Activated T-cell treated with anti-CD3 and anti-CD28 coated beads for 24 hours (primary cell): Measurements from ENCODE around the gene RPTOR.
"Not testable (repeated sequence)": the region's sequence is repeated elsewhere in the genome, so short reads cannot be mapped to it uniquely, and the experiment has no call there.

Experiments used
- DNase-seq: peaks from one replicate; pipeline ENCODE4 v3.0.0-alpha.2; 2020; ENCODE audit warnings: low read depth

The RPTOR gene

DNA sequence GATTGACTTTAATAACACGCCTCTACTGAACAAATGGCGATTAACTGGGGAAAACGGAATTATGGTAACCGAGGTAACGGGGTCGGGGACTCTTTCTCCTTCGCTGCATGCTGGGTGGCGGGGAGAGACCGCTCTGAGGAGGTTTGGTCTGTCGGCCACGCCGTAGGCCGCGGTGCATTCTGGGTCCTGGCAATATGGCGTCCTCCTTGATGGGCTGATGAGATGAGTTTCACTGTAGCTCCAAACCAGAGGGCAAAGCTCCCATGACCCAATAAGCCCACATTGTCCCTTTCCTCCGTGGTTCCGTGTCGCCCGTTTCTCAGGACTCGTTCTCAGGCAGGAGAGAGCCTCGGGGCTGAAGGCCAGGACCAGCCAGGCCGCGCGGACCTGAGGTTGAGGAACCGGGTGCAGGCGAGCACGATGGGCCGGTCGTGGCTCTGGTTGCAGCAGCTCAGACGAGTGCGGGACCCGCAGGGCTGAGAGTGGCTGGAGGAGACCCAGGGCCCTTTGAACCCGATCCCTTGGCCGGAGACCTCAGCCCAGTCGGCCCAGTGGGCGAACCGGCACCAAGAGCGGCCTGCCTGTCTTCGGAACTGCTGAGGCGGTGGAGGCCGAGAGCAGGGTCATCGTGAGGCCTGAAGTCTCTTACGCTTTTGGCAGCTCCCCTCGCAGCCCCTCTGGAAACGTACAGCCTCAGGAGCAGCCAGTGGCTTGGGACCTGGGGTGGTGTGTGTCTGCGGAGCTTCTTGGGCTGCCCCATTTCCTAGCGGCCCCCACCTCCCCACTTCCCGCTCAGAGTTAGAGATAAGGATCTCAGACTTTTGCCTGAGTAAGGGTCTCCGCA, at the start of gene RPTOR:
TSS of gene RPTOR (plus strand) at position 184 of the 844 bp plus-strand sequence. CDS start 792 bp downstream, outside the sequence.
- peak; percentile 88 for DNase-seq

DNA sequence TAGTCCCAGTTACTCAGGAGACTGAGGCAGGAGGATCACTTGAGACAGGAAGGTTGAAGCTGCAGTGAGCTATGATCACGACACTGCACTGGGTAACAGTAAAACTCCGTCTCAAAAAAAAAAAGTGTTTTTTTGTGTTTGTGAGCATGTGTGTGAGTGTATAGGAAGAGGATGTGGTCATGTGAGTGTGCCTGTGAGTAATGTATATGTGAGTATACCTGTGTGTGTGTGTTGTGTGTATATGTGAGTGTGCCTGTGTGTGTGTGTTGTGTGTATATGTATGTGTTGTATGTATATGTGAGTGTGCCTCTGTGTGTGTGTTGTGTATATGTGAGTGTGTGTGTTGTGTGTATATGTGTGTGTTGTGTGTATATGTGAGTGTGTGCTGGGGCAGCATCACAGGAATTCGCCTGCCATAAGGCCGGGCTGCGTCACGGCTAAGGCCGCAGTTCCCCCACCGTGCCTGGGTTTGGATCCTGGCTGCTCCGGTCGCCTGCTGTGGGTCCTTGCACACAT, 46.9 kb upstream of the RPTOR start:
- no peak for DNase-seq

DNA sequence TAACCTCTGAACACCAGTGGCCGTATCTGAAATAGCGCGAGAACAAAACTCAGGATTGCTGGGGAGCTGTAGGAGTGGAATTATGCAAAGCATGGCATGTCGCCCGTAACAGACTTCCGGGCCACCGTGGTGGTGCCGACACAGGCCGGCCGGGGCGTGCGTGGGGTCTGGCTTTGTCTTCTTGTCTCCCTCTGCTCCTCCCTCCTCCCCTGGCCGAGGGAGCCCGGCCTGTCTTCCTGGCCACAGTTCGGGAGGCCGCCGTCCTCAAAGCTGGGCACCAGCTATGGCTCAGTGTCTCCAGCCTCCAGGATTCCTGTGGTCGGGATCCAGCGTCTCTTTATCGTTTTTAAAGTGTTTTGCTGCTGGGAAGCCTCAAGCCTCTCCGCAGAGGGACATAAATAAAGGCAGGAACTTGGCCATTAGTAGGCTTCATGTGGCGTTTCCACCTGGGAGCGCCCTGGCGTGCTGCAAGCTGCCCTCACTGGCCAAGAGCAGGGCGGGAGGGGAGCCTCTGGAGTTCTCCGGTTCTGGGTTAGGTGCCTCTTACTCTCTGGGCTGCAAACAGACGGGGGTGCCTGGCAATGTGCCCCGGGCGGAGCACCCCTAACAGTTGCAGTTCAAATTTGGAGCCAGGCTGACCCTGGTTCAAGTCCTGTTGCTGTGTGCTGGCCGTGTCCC, 46.3 kb upstream of the RPTOR start:
- DNase-seq, result no peak

- DNase-seq, result no peak
These were observed 45.7 kb upstream of the RPTOR start for GRCh38 chr17:80498920-80499410.

GRCh38 chr17:80499560-80499959, 45.1 kb upstream of the RPTOR start:
- no peak for DNase-seq

- no peak for DNase-seq
These were observed 44.5 kb upstream of the RPTOR start for GRCh38 chr17:80499961-80500665.

DNA sequence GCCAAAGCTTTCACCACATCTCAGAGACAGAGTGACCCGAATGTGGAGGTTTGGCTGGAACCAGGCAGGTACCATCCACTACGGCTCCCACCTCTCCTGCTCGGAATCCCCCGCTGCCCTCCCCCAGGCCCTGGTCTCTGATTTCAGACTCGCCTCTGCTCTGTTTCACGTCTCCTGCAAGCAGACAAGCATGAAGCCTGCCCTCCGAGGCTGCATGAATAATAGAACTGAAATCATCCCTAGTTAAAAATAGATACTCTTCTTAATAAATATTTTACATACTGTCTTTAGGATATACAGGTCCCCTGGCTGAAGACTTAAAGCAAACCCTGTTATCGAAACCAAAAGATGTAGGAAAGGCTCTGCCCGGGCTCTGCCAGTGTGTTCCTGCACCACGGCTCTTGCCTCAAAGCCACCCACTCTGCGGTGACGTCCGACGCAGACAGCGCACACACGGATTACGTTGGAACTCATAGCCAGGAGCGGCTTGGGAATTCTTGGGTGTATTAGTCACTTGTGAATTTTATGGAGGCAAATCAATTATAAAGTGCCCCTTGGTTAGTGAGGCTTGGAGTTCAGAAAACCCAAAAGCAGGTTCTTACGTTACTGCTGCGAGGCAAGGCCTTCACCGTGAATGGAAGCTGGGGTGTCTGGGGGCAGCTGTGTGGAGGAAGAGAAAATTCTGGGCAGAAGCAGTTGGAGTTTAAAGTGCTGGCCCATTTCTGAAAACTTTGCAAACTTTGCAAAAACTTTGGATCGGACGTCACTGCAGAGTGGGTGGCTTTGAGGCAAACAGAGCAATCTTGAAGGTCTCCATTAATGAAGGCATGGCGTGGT, 42.7 kb upstream of the RPTOR start:
- no peak for DNase-seq

GRCh38 chr17:80502578-80502877, 42.1 kb upstream of the RPTOR start:
- no peak for DNase-seq

DNA sequence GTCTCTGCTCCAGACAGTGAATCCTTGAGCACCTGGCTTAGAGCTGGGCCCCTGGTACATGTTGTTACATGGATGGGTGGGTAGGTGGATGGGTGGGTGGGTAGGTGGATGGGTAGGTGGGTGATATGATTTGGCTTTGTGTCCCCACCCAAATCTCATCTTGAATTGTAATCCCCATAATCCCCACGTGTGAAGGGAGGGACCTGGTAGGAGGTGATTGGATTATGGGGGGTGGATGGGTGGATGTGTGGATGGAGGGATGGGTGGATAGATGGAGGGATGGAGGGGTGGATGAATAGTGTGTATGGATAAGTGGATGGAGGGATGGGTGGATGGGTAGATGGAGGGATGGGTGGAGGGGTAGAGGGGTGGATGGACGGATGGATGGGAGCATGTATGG, 41.6 kb upstream of the RPTOR start:
- DNase-seq, result no peak

DNA sequence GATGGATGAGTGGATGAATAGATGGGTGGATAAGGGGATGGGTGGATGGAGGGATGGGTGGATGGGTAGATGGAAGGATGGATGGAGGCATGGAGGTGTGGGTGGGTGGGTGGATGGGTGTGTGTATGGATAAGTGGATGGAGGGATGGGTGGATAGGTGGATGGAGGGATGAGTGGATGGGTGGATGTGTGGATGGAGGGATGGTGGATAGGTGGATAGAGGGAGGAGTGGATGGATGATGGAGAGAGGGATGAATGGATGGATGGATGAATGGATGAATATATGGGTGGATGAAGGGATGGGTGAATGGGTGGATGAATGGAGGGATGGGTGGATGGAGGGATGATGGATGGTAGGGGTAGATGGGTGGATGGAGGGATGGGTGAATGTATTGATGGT, 40.7 kb upstream of the RPTOR start:
- no peak for DNase-seq

DNA sequence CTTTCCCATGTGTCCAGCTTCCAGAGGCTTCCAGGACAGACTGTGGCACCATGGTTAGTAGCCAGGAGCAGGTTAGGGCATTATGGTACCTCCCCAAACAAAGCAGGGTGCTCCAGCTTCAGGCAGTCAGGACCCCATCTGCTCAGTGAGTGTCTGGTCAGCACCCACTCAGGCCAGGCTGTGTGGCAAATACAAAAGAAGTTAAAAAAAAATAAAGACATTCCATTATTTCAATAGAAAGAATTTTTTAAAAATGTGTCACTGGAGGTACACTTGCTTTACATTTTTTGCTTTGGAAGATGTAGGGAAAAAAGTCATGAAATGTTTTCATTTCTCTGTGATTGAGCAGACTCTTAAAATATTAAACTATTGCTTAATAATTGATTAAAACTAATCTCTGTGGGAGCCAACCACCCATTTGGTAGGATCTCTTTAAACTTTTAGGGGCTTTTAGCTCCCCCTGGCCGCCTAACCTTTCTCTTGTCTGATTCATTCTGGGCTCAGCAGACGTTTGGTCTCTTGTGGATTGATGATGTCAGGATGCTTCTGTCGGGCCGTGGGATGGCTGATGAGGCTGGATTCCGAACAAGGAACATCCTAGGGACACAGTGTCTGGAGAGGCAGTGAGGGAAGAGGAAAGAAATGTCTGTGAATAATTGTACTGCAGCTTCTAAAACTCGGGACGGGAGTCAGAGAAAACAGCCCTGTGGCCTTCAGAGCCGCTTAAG, 39.8 kb upstream of the RPTOR start:
- no peak for DNase-seq

DNA sequence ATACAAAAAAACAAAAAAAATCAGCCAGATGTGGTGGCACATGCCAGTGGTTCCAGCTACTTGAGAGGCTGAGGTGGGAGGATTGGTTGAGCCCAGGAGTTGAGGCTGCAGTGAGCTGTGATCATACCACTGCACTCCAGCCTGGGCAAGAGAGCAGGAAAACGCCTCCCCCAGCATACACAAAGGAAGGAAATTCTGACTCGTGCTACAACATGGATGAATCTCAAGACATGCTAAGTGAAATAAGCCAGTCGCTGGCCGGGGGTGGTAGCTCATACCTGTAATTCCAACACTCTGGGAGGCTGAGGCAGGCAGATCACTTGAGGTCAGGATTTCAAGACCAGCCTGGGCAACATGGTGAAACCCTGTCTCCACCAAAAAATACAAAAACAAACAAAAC, 37.5 kb upstream of the RPTOR start:
- not testable (repeated sequence) for DNase-seq

- DNase-seq, result no peak
These were observed 36.7 kb upstream of the RPTOR start for GRCh38 chr17:80507965-80508364.

- no peak for DNase-seq
These were observed 35.3 kb upstream of the RPTOR start for GRCh38 chr17:80509311-80509710.

GRCh38 chr17:80510132-80510531, 34.5 kb upstream of the RPTOR start:
- no peak for DNase-seq

- DNase-seq, result no peak
These were observed 33.9 kb upstream of the RPTOR start for GRCh38 chr17:80510772-80511171.

DNA sequence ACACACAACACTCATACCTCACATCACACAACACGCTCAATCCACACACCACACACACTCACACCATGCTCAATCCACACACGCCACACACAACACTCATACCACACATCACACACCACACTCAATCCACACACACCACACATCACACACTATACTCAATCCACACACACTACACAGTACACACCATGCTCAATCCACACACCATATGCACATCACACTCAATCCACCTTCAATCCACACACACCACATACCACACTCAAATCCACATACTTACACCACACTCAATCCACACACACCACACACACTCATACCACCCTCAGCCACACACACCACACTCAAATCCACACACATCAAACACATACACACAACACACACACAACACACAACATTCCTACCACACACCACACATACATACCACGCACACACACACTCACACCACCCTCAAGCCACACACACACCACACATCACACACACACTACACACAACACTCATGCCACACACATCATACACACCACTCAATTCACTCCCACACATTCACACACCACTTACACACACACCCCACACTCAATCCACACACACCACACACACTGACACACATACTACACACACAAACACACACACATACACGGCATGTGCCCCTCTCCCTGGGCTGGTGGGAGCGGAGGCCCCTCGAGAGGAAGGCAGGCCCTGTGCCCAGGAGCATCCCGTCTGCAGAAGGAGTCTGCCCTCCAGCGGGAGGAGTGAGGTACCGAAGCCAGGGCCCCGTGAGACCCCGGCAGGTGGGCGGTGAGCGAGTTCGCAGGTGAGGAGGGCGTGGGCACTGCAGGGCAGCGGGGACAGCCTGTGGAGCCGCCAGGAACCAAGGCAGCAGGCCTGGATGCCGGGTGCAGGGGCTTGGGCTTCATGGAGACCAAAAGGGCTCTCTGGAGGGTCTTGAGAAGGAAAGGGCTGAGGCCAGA, 33.1 kb upstream of the RPTOR start:
- DNase-seq, result no peak

DNA sequence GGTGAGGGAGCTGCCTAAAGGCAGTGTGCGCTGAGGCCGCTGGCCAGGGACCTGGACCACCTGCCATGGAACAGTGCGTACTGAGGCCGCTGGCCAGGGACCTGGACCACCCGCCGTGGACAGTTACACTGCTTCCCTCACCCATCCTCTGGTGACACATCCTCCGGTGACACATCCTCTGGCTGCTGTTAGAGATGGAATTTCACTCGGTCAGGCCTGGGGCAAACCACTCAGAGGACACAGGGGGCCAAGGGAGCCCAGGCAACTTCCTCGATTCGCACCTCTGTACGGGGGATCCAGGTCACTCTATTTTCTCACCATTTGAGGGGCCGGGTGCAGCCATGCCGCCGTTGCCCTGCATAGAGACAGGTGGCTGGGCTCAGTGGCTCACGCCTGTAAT, 32.4 kb upstream of the RPTOR start:
- no peak for DNase-seq

DNA sequence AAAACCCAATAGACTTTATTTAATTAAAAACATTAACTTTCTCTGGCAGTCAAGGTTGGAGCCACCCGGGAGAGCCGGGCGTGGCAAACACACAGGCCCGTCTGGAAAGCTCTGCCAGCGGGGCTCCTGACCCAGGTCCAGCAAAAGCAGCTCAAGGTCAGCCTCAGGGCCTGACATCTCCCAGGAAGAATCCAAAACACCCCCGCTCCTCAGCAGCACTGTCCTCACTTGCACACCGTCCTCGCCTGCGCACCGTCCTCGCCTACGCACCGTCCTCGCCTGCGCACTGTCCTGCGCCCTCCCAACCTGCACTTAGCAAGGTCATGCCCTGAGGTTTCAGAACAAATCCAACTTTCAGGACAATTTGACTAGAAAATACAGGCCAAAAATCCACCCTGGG, 31.4 kb upstream of the RPTOR start:
- DNase-seq, result no peak

GRCh38 chr17:80513892-80514291, 30.7 kb upstream of the RPTOR start:
- DNase-seq, result no peak
